Naive B cell (primary cell): Measurements from ENCODE around the gene LIPC. TPM values are rescaled to one million over a fixed set of nuclear protein-coding genes. Genes with fewer than 3 reads are reported as not detected.

Experiments
- ATAC-seq, 2 donors: fragments of 150-1000 bp; cut with Tn5 transposase; 2 replicates each; pipeline ENCODE4 v1.10.0; 2021; ENCODE audit warnings: low read depth in 2 of 2, mild to moderate bottlenecking in 2 of 2, moderate library complexity in 2 of 2
- DNase-seq: peaks from one replicate; pipeline ENCODE4 v3.0.0; 2022
- H3K27ac Mint-ChIP-seq, 6 donors: one replicate each; pipeline ENCODE4 v1.8.0; 2020 to 2022; ENCODE audit warnings: mild to moderate bottlenecking in 6 of 6, mixed read lengths in 6 of 6, moderate library complexity in 5 of 6, inconsistent platforms in 2 of 6
- H3K27me3 Mint-ChIP-seq, 3 donors: one replicate each; pipeline ENCODE4 v1.8.0; 2021 to 2022; ENCODE audit warnings: mixed read lengths in 3 of 3, mild to moderate bottlenecking in 1 of 3
- H3K36me3 Mint-ChIP-seq, 2 donors: one replicate each; pipeline ENCODE4 v1.8.0; 2020 to 2022; ENCODE audit warnings: mixed read lengths in 2 of 2, inconsistent platforms in 1 of 2, mild to moderate bottlenecking in 1 of 2
- H3K4me1 Mint-ChIP-seq, 3 donors: one replicate each; pipeline ENCODE4 v1.8.0; 2020 to 2022; ENCODE audit warnings: mixed read lengths in 3 of 3, inconsistent platforms in 1 of 3, mild to moderate bottlenecking in 1 of 3, moderate library complexity in 1 of 3
- H3K4me3 Mint-ChIP-seq, 8 donors: one replicate each; pipeline ENCODE4 v1.8.0; 2020 to 2022; ENCODE audit warnings: mild to moderate bottlenecking in 8 of 8, mixed read lengths in 8 of 8, moderate library complexity in 8 of 8, inconsistent platforms in 2 of 8
- H3K9me3 Mint-ChIP-seq, 7 donors: one replicate each; pipeline ENCODE4 v1.8.0; 2020 to 2022; ENCODE audit warnings: mixed read lengths in 7 of 7, mild to moderate bottlenecking in 5 of 7, inconsistent platforms in 2 of 7, moderate library complexity in 1 of 7
- polyA plus RNA-seq, 6 donors: library from polyadenylated mRNA; unstranded; fragments of 300-500 nt; fragmentation: Illumina TruSeq; gene quantifications; one replicate each; pipeline ENCODE4 v1.2.3, GENCODE V29; 2021; ENCODE audit warnings: low read depth in 6 of 6

LIPC gene
- polyA plus RNA-seq, 6 donors from 2014 or later = 0.33 TPM; not detected in 5

- ATAC-seq (no peak), DNase-seq (no peak)
- no peak overlapping the region for H3K27ac Mint-ChIP-seq
- H3K27me3 Mint-ChIP-seq = no peaks in the 10 kb centered on the region
- no peak overlapping the region for H3K4me3 Mint-ChIP-seq
- H3K9me3 Mint-ChIP-seq = peaks cover 0 to 17% (median 5%) of the 10 kb centered on the region in 7 donors
- no peaks in the 10 kb centered on the region for H3K36me3 Mint-ChIP-seq
- H3K4me1 Mint-ChIP-seq = peaks cover 5 to 18% (median 15%) of the 10 kb centered on the region in 3 donors
Measured at GRCh38 chr15:58413253-58413652, 18.5 kb upstream of the LIPC start.

GRCh38 chr15:58415636-58416035 lies 16.2 kb upstream of the LIPC start:
- no peak overlapping the region for H3K27ac Mint-ChIP-seq
- H3K36me3 Mint-ChIP-seq = no peaks in the 10 kb centered on the region
- no peak for ATAC-seq
- peaks cover 0 to 1% (median under 1%) of the 10 kb centered on the region in 3 donors for H3K4me1 Mint-ChIP-seq
- H3K27me3 Mint-ChIP-seq = no peaks in the 10 kb centered on the region
- no peak for DNase-seq
- peaks cover 0 to 17% (median 6%) of the 10 kb centered on the region in 7 donors for H3K9me3 Mint-ChIP-seq
- no peak overlapping the region for H3K4me3 Mint-ChIP-seq

- no peak overlapping the region for H3K4me3 Mint-ChIP-seq
Measured at GRCh38 chr15:58416963-58417362, 14.8 kb upstream of the LIPC start.

GRCh38 chr15:58418135-58418534 lies 13.7 kb upstream of the LIPC start:
- DNase-seq (no peak), ATAC-seq (no peak)
- H3K36me3 Mint-ChIP-seq = no peaks in the 10 kb centered on the region
- H3K4me1 Mint-ChIP-seq = no peaks in the 10 kb centered on the region
- H3K4me3 Mint-ChIP-seq = no peak overlapping the region
- peaks cover 0 to 17% (median 6%) of the 10 kb centered on the region in 7 donors for H3K9me3 Mint-ChIP-seq
- no peak overlapping the region for H3K27ac Mint-ChIP-seq
- H3K27me3 Mint-ChIP-seq = no peaks in the 10 kb centered on the region

More at GRCh38 chr15:58416963-58417362, 14.8 kb upstream of the LIPC start:
- no peaks in the 10 kb centered on the region for H3K36me3 Mint-ChIP-seq
- H3K27me3 Mint-ChIP-seq = no peaks in the 10 kb centered on the region
- DNase-seq (no peak), ATAC-seq (no peak)
- no peaks in the 10 kb centered on the region for H3K4me1 Mint-ChIP-seq
- H3K27ac Mint-ChIP-seq = no peak overlapping the region
- peaks cover 0 to 17% (median 6%) of the 10 kb centered on the region in 7 donors for H3K9me3 Mint-ChIP-seq

GRCh38 chr15:58419803-58420524 lies 11.8 kb upstream of the LIPC start:
- Mint-ChIP-seq H3K36me3 (no peaks in the 10 kb centered on the region), H3K9me3 (peaks cover 0 to 17% (median 6%) of the 10 kb centered on the region in 7 donors), H3K27me3 (no peaks in the 10 kb centered on the region), H3K4me3 (no peak overlapping the region), H3K4me1 (no peaks in the 10 kb centered on the region), H3K27ac (peak overlapping the region in 1 of 6 donors; percentile 44)
- no peak for ATAC-seq
- no peak for DNase-seq

- Mint-ChIP-seq H3K9me3 (peaks cover 0 to 17% (median 6%) of the 10 kb centered on the region in 7 donors), H3K27me3 (no peaks in the 10 kb centered on the region), H3K4me1 (no peaks in the 10 kb centered on the region), H3K27ac (no peak overlapping the region), H3K4me3 (no peak overlapping the region), H3K36me3 (no peaks in the 10 kb centered on the region)
- ATAC-seq = no peak
- DNase-seq = no peak
Measured at GRCh38 chr15:58420579-58421043, 11.2 kb upstream of the LIPC start.

GRCh38 chr15:58423205-58423604 lies 8.6 kb upstream of the LIPC start:
- H3K9me3 Mint-ChIP-seq = peaks cover 0 to 2% (median 0%) of the 10 kb centered on the region in 7 donors
- no peak for DNase-seq
- H3K27ac Mint-ChIP-seq = no peak overlapping the region
- no peaks in the 10 kb centered on the region for H3K27me3 Mint-ChIP-seq
- H3K4me3 Mint-ChIP-seq = no peak overlapping the region
- no peak for ATAC-seq
- H3K36me3 Mint-ChIP-seq = no peaks in the 10 kb centered on the region
- no peaks in the 10 kb centered on the region for H3K4me1 Mint-ChIP-seq

- no peaks in the 10 kb centered on the region for H3K27me3 Mint-ChIP-seq
- H3K4me3 Mint-ChIP-seq = no peak overlapping the region
- no peaks in the 10 kb centered on the region for H3K4me1 Mint-ChIP-seq
- H3K9me3 Mint-ChIP-seq = peaks cover 0 to 1% (median 0%) of the 10 kb centered on the region in 7 donors
- no peak for ATAC-seq
- DNase-seq = no peak
- H3K27ac Mint-ChIP-seq = no peak overlapping the region
- no peaks in the 10 kb centered on the region for H3K36me3 Mint-ChIP-seq
Measured at GRCh38 chr15:58423831-58424608, 7.8 kb upstream of the LIPC start.

- H3K36me3 Mint-ChIP-seq = no peaks in the 10 kb centered on the region
- ATAC-seq (no peak), DNase-seq (no peak)
- H3K27ac Mint-ChIP-seq = no peak overlapping the region
- no peaks in the 10 kb centered on the region for H3K4me1 Mint-ChIP-seq
- no peak overlapping the region for H3K4me3 Mint-ChIP-seq
- H3K27me3 Mint-ChIP-seq = no peaks in the 10 kb centered on the region
- no peaks in the 10 kb centered on the region for H3K9me3 Mint-ChIP-seq
Measured at GRCh38 chr15:58424722-58425121, 7.1 kb upstream of the LIPC start.

GRCh38 chr15:58425185-58425584 lies 6.6 kb upstream of the LIPC start:
- no peak overlapping the region for H3K4me3 Mint-ChIP-seq
- H3K27me3 Mint-ChIP-seq = no peaks in the 10 kb centered on the region
- peaks cover 0 to under 1% (median 0%) of the 10 kb centered on the region in 7 donors for H3K9me3 Mint-ChIP-seq
- ATAC-seq = no peak
- no peak overlapping the region for H3K27ac Mint-ChIP-seq
- H3K36me3 Mint-ChIP-seq = no peaks in the 10 kb centered on the region
- H3K4me1 Mint-ChIP-seq = no peaks in the 10 kb centered on the region
- DNase-seq = no peak

GRCh38 chr15:58425834-58426233 lies 6.0 kb upstream of the LIPC start:
- ATAC-seq (no peak), DNase-seq (no peak)
- no peak overlapping the region for H3K27ac Mint-ChIP-seq
- no peaks in the 10 kb centered on the region for H3K36me3 Mint-ChIP-seq
- no peaks in the 10 kb centered on the region for H3K4me1 Mint-ChIP-seq
- H3K4me3 Mint-ChIP-seq = no peak overlapping the region
- peaks cover 0 to 3% (median 0%) of the 10 kb centered on the region in 7 donors for H3K9me3 Mint-ChIP-seq
- H3K27me3 Mint-ChIP-seq = no peaks in the 10 kb centered on the region

- Mint-ChIP-seq H3K27ac (no peak overlapping the region), H3K9me3 (peaks cover 0 to 3% (median 0%) of the 10 kb centered on the region in 7 donors), H3K36me3 (no peaks in the 10 kb centered on the region), H3K4me1 (no peaks in the 10 kb centered on the region), H3K4me3 (no peak overlapping the region), H3K27me3 (no peaks in the 10 kb centered on the region)
- no peak for ATAC-seq
- no peak for DNase-seq
Measured at GRCh38 chr15:58426501-58426900, 5.3 kb upstream of the LIPC start.

- Mint-ChIP-seq H3K27me3 (no peaks in the 10 kb centered on the region), H3K36me3 (no peaks in the 10 kb centered on the region), H3K9me3 (peaks cover 0 to 3% (median 0%) of the 10 kb centered on the region in 7 donors), H3K27ac (no peak overlapping the region), H3K4me3 (no peak overlapping the region), H3K4me1 (no peaks in the 10 kb centered on the region)
- ATAC-seq (no peak), DNase-seq (no peak)
Measured at GRCh38 chr15:58427987-58428386, 3.8 kb upstream of the LIPC start.
